GM18517 (cell line): Measurements from ENCODE around the gene MID2.
"Not testable (repeated sequence)": the region's sequence is repeated elsewhere in the genome, so short reads cannot be mapped to it uniquely, and the experiment has no call there.

Experiments
- ATAC-seq: cut with Tn5 transposase; IDR thresholded peaks from one replicate; pipeline ENCODE4 v1.9.1; 2021; ENCODE audit warnings: mild to moderate bottlenecking, moderate library complexity; ENCODE audit not compliant: unreplicated experiment

The MID2 gene

GRCh38 chrX:107842715-107843400 lies 17.2 kb downstream of the MID2 start:
- ATAC-seq, result no peak

GRCh38 chrX:107845625-107846024 lies 20.0 kb downstream of the MID2 start:
- ATAC-seq, result no peak

- no peak for ATAC-seq
Measured at GRCh38 chrX:107848591-107848990, 22.9 kb downstream of the MID2 start.

GRCh38 chrX:107849747-107850421 lies 24.2 kb downstream of the MID2 start:
- ATAC-seq, result no peak

GRCh38 chrX:107850422-107850765 lies 24.7 kb downstream of the MID2 start:
- ATAC-seq, result no peak

- no peak for ATAC-seq
Measured at GRCh38 chrX:107851215-107851614, 25.5 kb downstream of the MID2 start.

- ATAC-seq, result not testable (repeated sequence)
Measured at GRCh38 chrX:107851665-107852064, 26.0 kb downstream of the MID2 start.

GRCh38 chrX:107856289-107856688 lies 30.6 kb downstream of the MID2 start:
- no peak for ATAC-seq

GRCh38 chrX:107857041-107857440 lies 31.4 kb downstream of the MID2 start:
- ATAC-seq, result not testable (repeated sequence)

GRCh38 chrX:107857837-107858236 lies 32.2 kb downstream of the MID2 start:
- ATAC-seq, result no peak

- no peak for ATAC-seq
Measured at GRCh38 chrX:107861056-107861455, 35.4 kb downstream of the MID2 start.

GRCh38 chrX:107871136-107871535 lies 45.5 kb downstream of the MID2 start:
- ATAC-seq, result no peak

- no peak for ATAC-seq
Measured at GRCh38 chrX:107878106-107878505, 52.4 kb downstream of the MID2 start.

GRCh38 chrX:107880054-107880610 lies 54.5 kb downstream of the MID2 start:
- no peak for ATAC-seq

- peak; percentile 89 for ATAC-seq
Measured at GRCh38 chrX:107894038-107894437, 68.4 kb downstream of the MID2 start.

GRCh38 chrX:107902721-107903120 lies 77.1 kb downstream of the MID2 start:
- ATAC-seq, result no peak

- no peak for ATAC-seq
Measured at GRCh38 chrX:107905366-107905765, 79.7 kb downstream of the MID2 start.

GRCh38 chrX:107924136-107924746 lies 98.6 kb downstream of the MID2 start:
- ATAC-seq, result no peak

GRCh38 chrX:107934262-107934661 lies 108.6 kb downstream of the MID2 start:
- ATAC-seq, result no peak

- ATAC-seq, result no peak
Measured at GRCh38 chrX:107935200-107935599, 109.5 kb downstream of the MID2 start.

GRCh38 chrX:107935664-107936433 lies 110.2 kb downstream of the MID2 start:
- ATAC-seq, result no peak
